ENCODE measurements around the gene NEDD4.
"Not testable (repeated sequence)": the region's sequence is repeated elsewhere in the genome, so short reads cannot be mapped to it uniquely, and the experiment has no call there.

NEDD4 gene

DNA sequence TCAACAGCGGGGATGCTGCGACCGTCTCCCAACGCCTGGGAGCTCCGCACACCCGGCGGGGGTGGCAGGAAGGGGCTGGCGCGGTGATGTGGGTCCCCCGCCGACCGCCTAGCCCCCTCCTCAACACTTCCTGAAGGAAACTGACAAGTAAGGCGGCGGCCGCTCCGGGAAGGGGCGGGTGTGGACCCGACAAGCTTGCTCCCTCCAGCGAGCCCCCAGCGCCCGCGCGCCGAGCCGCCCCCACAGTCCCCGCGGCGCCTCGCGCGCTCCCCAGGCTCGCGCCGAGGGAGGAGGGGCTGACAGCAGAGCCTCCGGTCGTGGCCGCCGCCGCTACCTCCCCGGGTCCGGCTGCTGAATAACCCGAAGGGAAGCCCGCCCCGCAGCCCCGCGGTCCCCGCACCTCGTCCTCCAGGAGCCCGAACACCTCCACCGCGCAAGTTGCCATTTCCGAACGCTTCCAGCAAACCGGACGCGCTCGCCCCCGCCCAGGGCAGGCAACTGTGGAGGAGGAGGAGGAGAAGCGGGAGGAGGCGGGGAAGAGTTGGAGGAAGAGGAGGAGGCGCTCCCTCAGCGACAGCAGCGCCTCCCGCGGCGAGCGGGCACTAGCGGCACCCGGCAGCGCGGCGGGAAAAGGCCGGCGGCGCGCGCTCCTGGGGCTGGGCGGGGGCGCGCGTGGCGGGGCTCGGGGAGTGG is at the start of gene NEDD4:
Gene NEDD4, minus strand, starts transcription at position 502 of the 693 bp plus-strand sequence. Its CDS starts 57 bp downstream, at position 445.
- DNase-seq, result peak; percentile 62 to 67

DNA sequence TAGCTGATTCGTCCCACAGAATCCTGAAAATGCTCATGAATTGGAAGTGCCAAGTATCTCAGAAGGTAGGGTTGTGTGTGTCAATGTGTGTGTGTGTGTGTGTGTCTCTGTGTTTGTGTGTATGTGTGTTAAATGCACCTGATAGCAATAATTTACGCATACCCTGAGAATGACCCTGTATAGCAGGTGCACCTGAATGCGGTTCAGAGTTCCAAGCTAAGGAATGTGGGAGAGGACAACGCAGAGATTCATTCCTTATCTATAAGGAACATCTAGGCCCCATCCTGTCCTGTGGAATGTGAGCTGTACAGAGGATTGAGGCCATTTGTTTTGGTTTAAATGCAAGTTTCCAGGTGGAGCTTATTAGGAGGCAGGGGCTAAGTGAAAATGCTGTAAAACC is 49.1 kb upstream of the NEDD4 start:
- no peak for DNase-seq

- no peak for DNase-seq
Measured at GRCh38 chr15:56042031-56042430, 48.6 kb upstream of the NEDD4 start.

GRCh38 chr15:56040081-56041035 is 46.9 kb upstream of the NEDD4 start:
- peak in 1 of 2 experiments; percentile 33 for DNase-seq

GRCh38 chr15:56038707-56039106 is 45.3 kb upstream of the NEDD4 start:
- no peak for DNase-seq

GRCh38 chr15:56038015-56038414 is 44.6 kb upstream of the NEDD4 start:
- peak; percentile 3 to 11 for DNase-seq

- no peak for DNase-seq
Measured at GRCh38 chr15:56036546-56037067, 43.2 kb upstream of the NEDD4 start.

GRCh38 chr15:56035166-56035565 is 41.8 kb upstream of the NEDD4 start:
- DNase-seq, result no peak

- no peak for DNase-seq
Measured at GRCh38 chr15:56034514-56034913, 41.1 kb upstream of the NEDD4 start.

GRCh38 chr15:56032373-56032772 is 39.0 kb upstream of the NEDD4 start:
- no peak for DNase-seq

GRCh38 chr15:56031836-56032235 is 38.4 kb upstream of the NEDD4 start:
- DNase-seq, result no peak

DNA sequence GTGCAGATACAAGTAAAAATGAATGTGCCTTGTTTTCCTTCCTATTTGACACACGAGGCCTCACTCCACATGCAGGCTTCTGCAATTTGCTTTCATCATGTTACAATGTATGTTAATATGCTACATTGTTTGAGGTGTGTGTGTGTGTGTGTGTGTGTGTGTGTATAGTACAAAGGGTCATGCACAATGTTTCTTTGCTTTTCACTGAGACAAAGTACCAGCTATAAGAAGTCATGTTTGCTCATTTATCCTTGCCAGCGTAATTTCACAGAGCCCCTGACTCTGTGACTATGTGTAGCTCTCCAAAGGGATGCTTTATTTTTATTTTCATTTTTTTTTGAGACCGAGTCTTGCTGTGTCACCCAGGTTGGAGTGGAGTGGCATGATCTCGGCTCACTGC is 38.0 kb upstream of the NEDD4 start:
- no peak for DNase-seq

GRCh38 chr15:56028430-56028829 is 35.0 kb upstream of the NEDD4 start:
- no peak for DNase-seq

GRCh38 chr15:56023160-56023559 is 29.7 kb upstream of the NEDD4 start:
- not testable (repeated sequence) for DNase-seq

GRCh38 chr15:56019819-56020486 is 26.5 kb upstream of the NEDD4 start:
- DNase-seq, result no peak

DNA sequence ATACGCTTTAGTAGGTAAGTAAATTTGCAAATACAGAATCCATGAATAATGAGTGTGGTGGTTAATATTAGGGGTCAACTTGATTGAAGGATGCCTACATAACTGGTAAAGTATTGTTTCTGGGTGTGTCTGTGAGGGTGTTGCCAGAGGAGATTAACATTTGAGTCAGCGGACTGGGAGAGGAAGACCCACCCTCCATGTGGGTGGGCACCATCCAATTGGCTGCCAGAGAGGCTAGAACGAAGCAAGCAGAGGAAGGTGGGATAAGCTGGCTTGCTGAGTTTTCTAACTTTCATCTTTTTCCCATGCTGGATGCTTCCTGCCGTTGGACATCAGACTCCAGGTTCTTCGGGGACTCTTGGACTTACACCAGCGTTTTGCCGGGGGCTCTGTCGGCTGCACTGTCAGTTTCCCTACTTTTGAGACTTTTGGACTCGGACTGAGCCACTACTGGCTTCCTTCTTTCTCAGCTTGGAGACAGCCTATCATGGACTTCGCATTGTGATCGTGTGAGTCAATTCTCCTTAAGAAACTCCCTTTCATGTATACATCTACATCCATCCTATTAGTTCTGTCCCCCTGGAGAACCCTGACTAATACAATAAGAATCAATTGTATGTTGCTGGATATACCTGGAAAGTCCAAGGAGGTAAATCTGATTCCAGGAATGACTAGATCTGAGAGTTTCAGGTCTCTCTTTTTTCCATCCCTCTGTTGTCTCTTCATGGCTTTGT is 25.8 kb upstream of the NEDD4 start:
- no peak for DNase-seq

- no peak for DNase-seq
Measured at GRCh38 chr15:56017920-56018319, 24.5 kb upstream of the NEDD4 start.

- no peak for DNase-seq
Measured at GRCh38 chr15:56017511-56017910, 24.1 kb upstream of the NEDD4 start.

- DNase-seq, result no peak
Measured at GRCh38 chr15:56016281-56016680, 22.9 kb upstream of the NEDD4 start.

DNA sequence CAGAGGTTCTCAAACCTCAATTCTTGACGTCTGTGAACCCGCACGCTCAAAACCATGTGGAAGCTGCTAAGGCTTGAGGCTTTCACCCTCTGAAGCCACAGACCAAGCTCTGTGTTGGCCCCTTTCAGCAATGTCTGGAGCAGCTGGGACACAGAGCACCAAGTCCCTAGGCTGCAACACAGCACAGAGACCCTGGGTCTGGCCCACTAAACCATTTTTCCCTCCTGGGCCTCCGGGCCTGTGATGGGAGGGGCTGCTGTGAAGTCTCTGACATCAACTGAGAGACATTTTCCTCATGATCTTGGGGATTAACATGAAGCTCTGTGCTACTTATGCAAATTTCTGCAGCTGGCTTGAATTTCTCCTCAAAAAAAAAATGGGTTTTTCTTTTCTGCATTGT is 21.3 kb upstream of the NEDD4 start:
- no peak for DNase-seq

- peak; percentile 11 to 13 for DNase-seq
Measured at GRCh38 chr15:56007053-56007452, 13.6 kb upstream of the NEDD4 start.

GRCh38 chr15:56006371-56006770 is 13.0 kb upstream of the NEDD4 start:
- not testable (repeated sequence) for DNase-seq

All from activated CD4-positive, alpha-beta T cell treated with anti-CD3 and anti-CD28 coated beads, Interleukin-2, amount 50 U/mL, for 4 hours (primary cell).